IPS-18a (cell line): ENCODE data around the gene NAA60.
"Not testable (repeated sequence)": the region's sequence is repeated elsewhere in the genome, so short reads cannot be mapped to it uniquely, and the experiment has no call there.

Experiments used
- H3K27ac ChIP-seq: one replicate; pipeline ENCODE4 v1.5.1; 2013; ENCODE audit warnings: low read length
- H3K27me3 ChIP-seq: one replicate; pipeline ENCODE4 v1.6.1; 2013; ENCODE audit warnings: mild to moderate bottlenecking, low read length; ENCODE audit not compliant: control insufficient read depth, insufficient read depth
- H3K36me3 ChIP-seq: one replicate; pipeline ENCODE4 v1.6.1; 2013; ENCODE audit warnings: low read depth, low read length; ENCODE audit not compliant: control insufficient read depth
- H3K4me1 ChIP-seq: one replicate; pipeline ENCODE4 v1.6.1; 2013; ENCODE audit warnings: low read depth, low read length; ENCODE audit not compliant: control insufficient read depth
- H3K4me3 ChIP-seq: one replicate; pipeline ENCODE4 v1.5.1; 2013; ENCODE audit warnings: low read length
- H3K9ac ChIP-seq: one replicate; pipeline ENCODE4 v1.6.1; 2013; ENCODE audit warnings: mild to moderate bottlenecking, low read length, moderate library complexity
- H3K9me3 ChIP-seq: one replicate; pipeline ENCODE4 v1.6.1; 2013; ENCODE audit warnings: low read depth, low read length; ENCODE audit not compliant: control insufficient read depth

The NAA60 gene

GRCh38 chr16:3467182-3467581, 23.7 kb downstream of the NAA60 start:
- H3K36me3 ChIP-seq = peaks cover 7% of the 10 kb centered on the region

GRCh38 chr16:3467921-3468320, 24.4 kb downstream of the NAA60 start:
- Histone ChIP-seq H3K9ac (no peak overlapping the region), H3K27ac (no peak overlapping the region), H3K27me3 (no peaks in the 10 kb centered on the region), H3K4me1 (peaks cover 6% of the 10 kb centered on the region), H3K4me3 (peak overlapping the region; percentile 21), H3K9me3 (no peaks in the 10 kb centered on the region), H3K36me3 (peaks cover 7% of the 10 kb centered on the region)

More at GRCh38 chr16:3467182-3467581, 23.7 kb downstream of the NAA60 start:
- no peak overlapping the region for H3K27ac ChIP-seq
- no peaks in the 10 kb centered on the region for H3K9me3 ChIP-seq
- H3K4me3 ChIP-seq = no peak overlapping the region
- no peaks in the 10 kb centered on the region for H3K27me3 ChIP-seq
- H3K9ac ChIP-seq = no peak overlapping the region
- H3K4me1 ChIP-seq = peaks cover 6% of the 10 kb centered on the region

GRCh38 chr16:3468501-3468900, 25.0 kb downstream of the NAA60 start:
- peaks cover 6% of the 10 kb centered on the region for H3K4me1 ChIP-seq
- H3K4me3 ChIP-seq = peak overlapping the region; percentile 21
- H3K27me3 ChIP-seq = no peaks in the 10 kb centered on the region
- H3K9ac ChIP-seq = no peak overlapping the region
- no peaks in the 10 kb centered on the region for H3K9me3 ChIP-seq
- no peak overlapping the region for H3K27ac ChIP-seq
- peaks cover 7% of the 10 kb centered on the region for H3K36me3 ChIP-seq

GRCh38 chr16:3469736-3470135, 26.3 kb downstream of the NAA60 start:
- Histone ChIP-seq H3K4me3 (no peak overlapping the region), H3K9me3 (no peaks in the 10 kb centered on the region), H3K4me1 (peaks cover 6% of the 10 kb centered on the region), H3K36me3 (peaks cover 7% of the 10 kb centered on the region), H3K27ac (no peak overlapping the region), H3K9ac (no peak overlapping the region), H3K27me3 (no peaks in the 10 kb centered on the region)

- H3K9ac ChIP-seq = no peak overlapping the region
- H3K4me1 ChIP-seq = peaks cover 6% of the 10 kb centered on the region
- peaks cover 7% of the 10 kb centered on the region for H3K36me3 ChIP-seq
- no peaks in the 10 kb centered on the region for H3K27me3 ChIP-seq
- no peaks in the 10 kb centered on the region for H3K9me3 ChIP-seq
- H3K4me3 ChIP-seq = no peak overlapping the region
- no peak overlapping the region for H3K27ac ChIP-seq
Measured at GRCh38 chr16:3470723-3471122, 27.2 kb downstream of the NAA60 start.

GRCh38 chr16:3471518-3472176, 28.2 kb downstream of the NAA60 start:
- Histone ChIP-seq H3K9ac (no peak overlapping the region), H3K36me3 (no peaks in the 10 kb centered on the region), H3K27me3 (no peaks in the 10 kb centered on the region), H3K4me1 (peaks cover 6% of the 10 kb centered on the region), H3K4me3 (no peak overlapping the region), H3K9me3 (no peaks in the 10 kb centered on the region), H3K27ac (no peak overlapping the region)

- no peak overlapping the region for H3K4me3 ChIP-seq
- H3K9ac ChIP-seq = no peak overlapping the region
- no peak overlapping the region for H3K27ac ChIP-seq
- no peaks in the 10 kb centered on the region for H3K36me3 ChIP-seq
- H3K4me1 ChIP-seq = peaks cover 4% of the 10 kb centered on the region
- H3K27me3 ChIP-seq = no peaks in the 10 kb centered on the region
- H3K9me3 ChIP-seq = no peaks in the 10 kb centered on the region
Measured at GRCh38 chr16:3472878-3473595, 29.6 kb downstream of the NAA60 start.

GRCh38 chr16:3473596-3473943, 30.1 kb downstream of the NAA60 start:
- not testable (repeated sequence) for H3K9ac ChIP-seq, H3K4me1 ChIP-seq, H3K27me3 ChIP-seq, H3K9me3 ChIP-seq, H3K27ac ChIP-seq, H3K4me3 ChIP-seq, H3K36me3 ChIP-seq

GRCh38 chr16:3474136-3474779, 30.8 kb downstream of the NAA60 start:
- H3K27ac ChIP-seq = no peak overlapping the region

GRCh38 chr16:3474870-3475269, 31.4 kb downstream of the NAA60 start:
- H3K36me3 ChIP-seq, H3K27ac ChIP-seq, H3K4me1 ChIP-seq, H3K9ac ChIP-seq, H3K4me3 ChIP-seq, H3K9me3 ChIP-seq, H3K27me3 ChIP-seq: not testable (repeated sequence)

More at GRCh38 chr16:3474136-3474779, 30.8 kb downstream of the NAA60 start:
- Histone ChIP-seq H3K27me3 (no peaks in the 10 kb centered on the region), H3K4me1 (no peaks in the 10 kb centered on the region), H3K36me3 (peaks cover 2% of the 10 kb centered on the region), H3K9me3 (no peaks in the 10 kb centered on the region), H3K9ac (no peak overlapping the region), H3K4me3 (no peak overlapping the region)

- Histone ChIP-seq H3K4me1 (no peaks in the 10 kb centered on the region), H3K27me3 (no peaks in the 10 kb centered on the region), H3K9ac (no peak overlapping the region), H3K4me3 (no peak overlapping the region), H3K36me3 (peaks cover 4% of the 10 kb centered on the region), H3K9me3 (no peaks in the 10 kb centered on the region), H3K27ac (no peak overlapping the region)
Measured at GRCh38 chr16:3475604-3476375, 32.3 kb downstream of the NAA60 start.
